Neural cell (in vitro differentiated cells): ENCODE measurements around the gene AUNIP. TPM values are rescaled to one million over a fixed set of nuclear protein-coding genes. Genes with fewer than 3 reads are reported as not detected.

Source experiments
- H2AFZ ChIP-seq: fragments of 200-600, 300-800 bp; sonication (generic), shearing (Covaris generic); 2 replicates; pipeline ENCODE4 v1.6.0; 2014; ENCODE audit warnings: low read depth, mild to moderate bottlenecking, antibody characterized with exemption, low read length, moderate library complexity
- H3F3A ChIP-seq: fragments of 200-600 bp; shearing (Covaris generic); 2 replicates; pipeline ENCODE4 v1.6.1; 2016; ENCODE audit warnings: mild to moderate bottlenecking, moderate library complexity, mixed read lengths, antibody characterized with exemption, low read length; ENCODE audit not compliant: insufficient read depth, poor library complexity, severe bottlenecking
- H3K27ac ChIP-seq: fragments of 200-600, 300-800 bp; sonication (generic), shearing (Covaris generic); 2 replicates; pipeline ENCODE4 v1.5.1; 2014; ENCODE audit warnings: mild to moderate bottlenecking, low read length, moderate library complexity
- H3K27me3 ChIP-seq: fragments of 300-800, 200-600 bp; sonication (generic), shearing (Covaris generic); 2 replicates; pipeline ENCODE4 v1.6.0; 2014; ENCODE audit warnings: mild to moderate bottlenecking, low read depth, low read length, moderate library complexity; ENCODE audit not compliant: insufficient read depth
- H3K36me3 ChIP-seq: fragments of 300-800, 200-600 bp; sonication (generic), shearing (Covaris generic); 2 replicates; pipeline ENCODE4 v1.5.1; 2014; ENCODE audit warnings: mild to moderate bottlenecking, antibody characterized with exemption, low read length, moderate library complexity; ENCODE audit not compliant: insufficient read depth
- H3K4me2 ChIP-seq: fragments of 300-800, 200-600 bp; sonication (generic), shearing (Covaris generic); 2 replicates; pipeline ENCODE4 v1.6.0; 2014; ENCODE audit warnings: mild to moderate bottlenecking, low read length
- H3K4me3 ChIP-seq: fragments of 300-800, 200-600 bp; sonication (generic), shearing (Covaris generic); 2 replicates; pipeline ENCODE4 v1.5.1; 2014; ENCODE audit warnings: mild to moderate bottlenecking, low read length, moderate library complexity
- H3K79me2 ChIP-seq: fragments of 200-600 bp; shearing (Covaris generic); replicated peaks from 2 replicates; pipeline ENCODE4 v1.6.0; 2014; ENCODE audit warnings: mild to moderate bottlenecking, low read length, moderate library complexity; ENCODE audit not compliant: insufficient read depth
- H3K9ac ChIP-seq: fragments of 300-800, 200-600 bp; sonication (generic), shearing (Covaris generic); 2 replicates; pipeline ENCODE4 v1.6.1; 2016; ENCODE audit warnings: mild to moderate bottlenecking, low read length, mixed read lengths
- H3K9me2 ChIP-seq: fragments of 200-600 bp; shearing (Covaris generic); 2 replicates; pipeline ENCODE4 v1.6.1; 2016; ENCODE audit warnings: mild to moderate bottlenecking, low read length, mixed read lengths; ENCODE audit not compliant: insufficient read depth
- H3K9me3 ChIP-seq: fragments of 200-600, 300-800 bp; sonication (generic), shearing (Covaris generic); 2 replicates; pipeline ENCODE4 v1.6.1; 2016; ENCODE audit warnings: mild to moderate bottlenecking, mixed run types, low read length, moderate library complexity, mixed read lengths
- H4K20me1 ChIP-seq: fragments of 200-600 bp; shearing (Covaris generic); 2 replicates; pipeline ENCODE4 v1.6.1; 2016; ENCODE audit warnings: mild to moderate bottlenecking, mixed run types; ENCODE audit not compliant: insufficient read depth
- CTCF ChIP-seq: fragments of 450-650 bp; IDR thresholded peaks from 2 replicates; pipeline ENCODE4 v1.5.1; 2014; ENCODE audit warnings: antibody characterized with exemption, mild to moderate bottlenecking, moderate library complexity; ENCODE audit not compliant: poor library complexity, severe bottlenecking
- EP300 ChIP-seq: fragments of 450-650 bp; conservative IDR thresholded peaks from 2 replicates; pipeline ENCODE4 v1.6.1; 2014; ENCODE audit warnings: antibody characterized with exemption, mild to moderate bottlenecking, moderate library complexity; ENCODE audit not compliant: poor library complexity, severe bottlenecking
- EZH2 ChIP-seq: fragments of 200-600, 300-800 bp; shearing (Covaris generic), sonication (generic); IDR thresholded peaks from 2 replicates; pipeline ENCODE4 v1.6.1; 2014; ENCODE audit warnings: antibody characterized with exemption, low read length, borderline replicate concordance, mild to moderate bottlenecking; ENCODE audit not compliant: insufficient read depth, poor library complexity, severe bottlenecking
- MXI1 ChIP-seq: fragments of 450-650 bp; conservative IDR thresholded peaks from 2 replicates; pipeline ENCODE4 v1.6.1; 2014; ENCODE audit warnings: antibody characterized with exemption, mild to moderate bottlenecking; ENCODE audit not compliant: poor library complexity, severe bottlenecking
- POLR2AphosphoS5 ChIP-seq: IDR thresholded peaks from 2 replicates; pipeline ENCODE4 v1.6.1; 2012
- RAD21 ChIP-seq: fragments of 450-650 bp; conservative IDR thresholded peaks from 2 replicates; pipeline ENCODE4 v1.6.1; 2014; ENCODE audit warnings: antibody characterized with exemption, mild to moderate bottlenecking, moderate library complexity
- REST ChIP-seq: IDR thresholded peaks from 2 replicates; pipeline ENCODE4 v1.6.1; 2012; ENCODE audit warnings: borderline replicate concordance
- SMC3 ChIP-seq: fragments of 450-650 bp; conservative IDR thresholded peaks from 2 replicates; pipeline ENCODE4 v1.6.1; 2014; ENCODE audit warnings: antibody characterized with exemption, mild to moderate bottlenecking, moderate library complexity; ENCODE audit not compliant: poor library complexity
- TAF1 ChIP-seq: IDR thresholded peaks from 2 replicates; pipeline ENCODE4 v1.6.1; 2012; ENCODE audit warnings: low read depth
- polyA plus RNA-seq: library from polyadenylated mRNA; depleted of rRNA; stranded (reverse); fragments of >200 nt; gene quantifications from 2 replicates; pipeline ENCODE4 v1.2.3, GENCODE V29; 2014

AUNIP gene
- polyA plus RNA-seq, 1 donor from 2014 or later, result 0.48 TPM

DNA sequence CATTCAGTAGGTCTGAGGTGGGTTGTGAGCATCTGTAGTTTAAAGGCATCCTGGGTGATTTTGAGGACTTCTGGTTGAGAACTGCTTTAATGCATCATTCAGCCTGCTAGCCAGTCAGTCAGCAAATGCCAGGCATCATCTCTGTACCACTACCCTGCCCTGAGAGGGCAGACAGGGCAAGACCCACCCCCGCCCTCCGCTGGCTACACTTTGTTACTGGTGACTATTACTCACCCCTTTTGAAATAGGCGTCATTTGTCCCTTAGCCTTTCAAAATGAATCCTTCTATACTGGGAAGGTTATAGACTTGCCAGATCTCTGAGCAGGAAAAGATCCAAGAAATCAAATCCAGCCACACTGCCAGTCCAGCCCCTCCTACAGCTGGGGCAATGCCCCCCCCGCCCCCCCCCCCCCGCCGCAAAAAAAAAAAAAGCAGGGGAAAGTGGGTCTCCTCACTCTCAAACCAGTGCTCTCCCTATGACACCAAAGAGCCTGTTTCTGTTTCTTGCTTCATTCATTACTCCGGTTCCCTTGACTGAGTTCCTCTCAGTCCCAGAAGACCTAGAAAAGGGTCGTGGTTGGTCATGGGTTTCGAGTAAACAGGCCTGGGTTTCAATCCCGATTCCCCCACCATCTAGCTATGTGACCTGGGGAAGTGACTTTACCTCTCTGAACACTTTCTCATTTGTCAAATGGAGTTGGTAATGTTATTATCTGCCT lies 54.9 kb downstream of the AUNIP start:
- Histone ChIP-seq H3K4me2 (no peak overlapping the region), H3K9me3 (no peaks in the 10 kb centered on the region), H3K36me3 (no peaks in the 10 kb centered on the region), H3K79me2 (no peaks in the 10 kb centered on the region), H3F3A (no peaks in the 10 kb centered on the region), H2AFZ (no peak overlapping the region), H4K20me1 (no peaks in the 10 kb centered on the region), H3K27me3 (no peaks in the 10 kb centered on the region), H3K9ac (no peak overlapping the region), H3K4me3 (no peak overlapping the region), H3K27ac (no peak overlapping the region), H3K9me2 (no peaks in the 10 kb centered on the region)
- TF ChIP-seq SMC3 (no peak), MXI1 (no peak), POLR2AphosphoS5 (no peak), TAF1 (no peak), RAD21 (no peak), EP300 (no peak), CTCF (no peak), EZH2 (no peak), REST (no peak)

- H3K27ac ChIP-seq, result no peak overlapping the region
- no peak overlapping the region for H3K9ac ChIP-seq
- no peak overlapping the region for H3K4me2 ChIP-seq
- no peaks in the 10 kb centered on the region for H3K27me3 ChIP-seq
- no peaks in the 10 kb centered on the region for H3K9me2 ChIP-seq
- no peaks in the 10 kb centered on the region for H3K9me3 ChIP-seq
- no peak for TF ChIP-seq EP300
- no peak for TF ChIP-seq POLR2AphosphoS5
- TF ChIP-seq RAD21, result no peak
- TF ChIP-seq EZH2, result no peak
- TF ChIP-seq REST, result no peak
- H2AFZ ChIP-seq, result no peak overlapping the region
- H3K4me3 ChIP-seq, result no peak overlapping the region
- H3F3A ChIP-seq, result no peaks in the 10 kb centered on the region
- no peaks in the 10 kb centered on the region for H3K36me3 ChIP-seq
- H4K20me1 ChIP-seq, result no peaks in the 10 kb centered on the region
- no peaks in the 10 kb centered on the region for H3K79me2 ChIP-seq
Measured at GRCh38 chr1:25803368-25803767, 55.9 kb downstream of the AUNIP start.
